PC-3 (cell line): ENCODE data around the gene RBMXL2. TPM values are rescaled to one million over a fixed set of nuclear protein-coding genes. Genes with fewer than 3 reads are reported as not detected.

Experiments used
- ATAC-seq: fragments of 200-7000 bp; cut with Tn5 transposase; 2 replicates; pipeline ENCODE4 v1.9.1; 2020; ENCODE audit warnings: mild to moderate bottlenecking, moderate library complexity
- BruUV-seq: library from RNA; stranded (reverse); fragments of 400-500 nt; replicated peaks from 2 replicates; lab custom pipeline; 2021; lab: Mats Ljungman, UMichigan
- CTCF ChIA-PET: fragments of 300-600 bp; sonication (Branson Sonifier 250); formaldehyde crosslinking; loops from one replicate; lab custom pipeline; 2022; ENCODE audit warnings: antibody characterized with exemption; lab: Charles Lee
- POLR2A ChIA-PET: fragments of 300-600 bp; sonication (Branson Sonifier 250); formaldehyde crosslinking; loops from one replicate; lab custom pipeline; 2022; ENCODE audit warnings: antibody characterized with exemption; ENCODE audit not compliant: unreplicated experiment; lab: Charles Lee
- DNase-seq: peaks from one replicate; pipeline ENCODE4 v3.0.0-alpha.2; 2015
- H2AFZ ChIP-seq: fragments of 300-600 bp; sonication (generic); 2 replicates; pipeline ENCODE4 v1.6.0; 2016; ENCODE audit warnings: antibody characterized with exemption, low read length
- H3F3A ChIP-seq: fragments of 300-600 bp; sonication (generic); one replicate; pipeline ENCODE4 v1.6.0; 2017; ENCODE audit warnings: antibody characterized with exemption, low read length, control low read depth, mild to moderate bottlenecking; ENCODE audit not compliant: unreplicated experiment
- H3K27ac ChIP-seq: fragments of 300-600 bp; sonication (generic); 2 replicates; pipeline ENCODE4 v1.5.1; 2016; ENCODE audit warnings: mild to moderate bottlenecking, low read length
- H3K27me3 ChIP-seq: fragments of 300-600 bp; sonication (generic); 2 replicates; pipeline ENCODE4 v1.6.1; 2016; ENCODE audit warnings: low read length, mixed read lengths
- H3K36me3 ChIP-seq: fragments of 300-600 bp; sonication (generic); 2 replicates; pipeline ENCODE4 v1.6.1; 2016; ENCODE audit warnings: low read depth, mixed run types, low read length, mixed read lengths
- H3K4me1 ChIP-seq: fragments of 300-600 bp; sonication (generic); 2 replicates; pipeline ENCODE4 v1.5.1; 2016; ENCODE audit warnings: low read length; ENCODE audit not compliant: insufficient read depth
- H3K4me2 ChIP-seq: fragments of 300-600 bp; sonication (generic); 2 replicates; pipeline ENCODE4 v1.6.0; 2016; ENCODE audit warnings: low read length
- H3K4me3 ChIP-seq: fragments of 300-600 bp; sonication (generic); 2 replicates; pipeline ENCODE4 v1.5.1; 2016; ENCODE audit warnings: mild to moderate bottlenecking, low read length, mixed read lengths
- H3K79me2 ChIP-seq: fragments of 300-600 bp; sonication (generic); 2 replicates; pipeline ENCODE4 v1.6.1; 2017; ENCODE audit warnings: low read length, mixed read lengths
- H3K9ac ChIP-seq: fragments of 300-600 bp; sonication (generic); 2 replicates; pipeline ENCODE4 v1.6.0; 2016; ENCODE audit warnings: mild to moderate bottlenecking, low read length
- H3K9me2 ChIP-seq: fragments of 300-600 bp; sonication (generic); replicated peaks from 2 replicates; pipeline ENCODE4 v1.6.1; 2016; ENCODE audit warnings: mixed run types, low read length, mixed read lengths
- H3K9me3 ChIP-seq: fragments of 300-600 bp; sonication (generic); 2 replicates; pipeline ENCODE4 v1.6.1; 2016; ENCODE audit warnings: low read length, mixed read lengths
- H4K20me1 ChIP-seq: fragments of 300-600 bp; sonication (generic); 2 replicates; pipeline ENCODE4 v1.6.1; 2016; ENCODE audit warnings: low read length, mixed read lengths
- CTCF ChIP-seq: fragments of 300-600 bp; sonication (generic); conservative IDR thresholded peaks from 2 replicates; pipeline ENCODE4 v1.5.1; 2017; ENCODE audit warnings: antibody characterized with exemption, low read depth, mild to moderate bottlenecking, low read length
- EZH2 ChIP-seq: fragments of 300-600 bp; sonication (generic); IDR thresholded peaks from one replicate; pipeline ENCODE4 v1.6.1; 2017; ENCODE audit warnings: antibody characterized with exemption, mild to moderate bottlenecking, low read length; ENCODE audit not compliant: unreplicated experiment
- EZH2phosphoT487 ChIP-seq: fragments of 300-600 bp; sonication (generic); IDR thresholded peaks from 2 replicates; pipeline ENCODE4 v1.6.1; 2018; ENCODE audit warnings: mild to moderate bottlenecking, antibody characterized with exemption, low read length, borderline replicate concordance
- intact Hi-C: fragments of 100-400 bp; cut with micrococcal nuclease; formaldehyde crosslinking; loops from 2 replicates; pipeline ENCODE4 v1.9.0; 2023
- total RNA-seq: library from RNA; depleted of rRNA; stranded (reverse); fragments of >200 nt; gene quantifications from 2 replicates; pipeline ENCODE4 v1.2.3, GENCODE V29; 2014

RBMXL2 gene
- total RNA-seq, 1 experiment from 2014 or later: 0.15 TPM

- no peaks in the 10 kb centered on the region for H4K20me1 ChIP-seq
- BruUV-seq: no TSS peak
- DNase-seq (no peak), ATAC-seq (no peak)
- no peaks in the 10 kb centered on the region for H3K79me2 ChIP-seq
- no peaks in the 10 kb centered on the region for H3K36me3 ChIP-seq
- intact Hi-C loops: no loop called here
- no peak overlapping the region for H3K27ac ChIP-seq
- H3K9me2 ChIP-seq: no peaks in the 10 kb centered on the region
- no peaks in the 10 kb centered on the region for H3K4me1 ChIP-seq
- no peak overlapping the region for H3K4me2 ChIP-seq
- TF ChIP-seq EZH2phosphoT487: no peak
- TF ChIP-seq CTCF: no peak
- no peak for TF ChIP-seq EZH2
- no peak overlapping the region for H2AFZ ChIP-seq
- no peaks in the 10 kb centered on the region for H3K9me3 ChIP-seq
- ChIA-PET POLR2A (no interaction called here), CTCF (no interaction called here)
- no peak overlapping the region for H3K4me3 ChIP-seq
- H3K9ac ChIP-seq: no peak overlapping the region
- no peaks in the 10 kb centered on the region for H3F3A ChIP-seq
- H3K27me3 ChIP-seq: peaks cover 24% of the 10 kb centered on the region; the same call in 1 of the 2 replicates
These were observed 9.2 kb upstream of the RBMXL2 start for GRCh38 chr11:7079545-7080135.

GRCh38 chr11:7080900-7081299 is 7.9 kb upstream of the RBMXL2 start:
- no peaks in the 10 kb centered on the region for H3K79me2 ChIP-seq
- H4K20me1 ChIP-seq: no peaks in the 10 kb centered on the region
- no peaks in the 10 kb centered on the region for H3K4me1 ChIP-seq
- ChIA-PET POLR2A (no interaction called here), CTCF (no interaction called here)
- intact Hi-C loops: no loop called here
- H3K9me3 ChIP-seq: no peaks in the 10 kb centered on the region
- H2AFZ ChIP-seq: no peak overlapping the region
- H3K9me2 ChIP-seq: no peaks in the 10 kb centered on the region
- no peaks in the 10 kb centered on the region for H3K36me3 ChIP-seq
- no peak overlapping the region for H3K4me2 ChIP-seq
- no peak overlapping the region for H3K9ac ChIP-seq
- no peak overlapping the region for H3K27ac ChIP-seq
- peaks cover 32% of the 10 kb centered on the region for H3K27me3 ChIP-seq
- H3F3A ChIP-seq: no peaks in the 10 kb centered on the region
- BruUV-seq: no TSS peak
- no peak overlapping the region for H3K4me3 ChIP-seq
- TF ChIP-seq EZH2phosphoT487: no peak
- no peak for TF ChIP-seq CTCF
- TF ChIP-seq EZH2: no peak
- no peak for DNase-seq
- no peak for ATAC-seq

- ATAC-seq (no peak), DNase-seq (no peak)
- ChIA-PET POLR2A (no interaction called here), CTCF (no interaction called here)
- H3K4me2 ChIP-seq: no peak overlapping the region
- no peaks in the 10 kb centered on the region for H3F3A ChIP-seq
- H3K27me3 ChIP-seq: peaks cover 31% of the 10 kb centered on the region; the same call in 1 of the 2 replicates
- H3K4me1 ChIP-seq: no peaks in the 10 kb centered on the region
- intact Hi-C loops: no loop called here
- TF ChIP-seq EZH2 (no peak), CTCF (no peak), EZH2phosphoT487 (no peak)
- H3K9me3 ChIP-seq: no peaks in the 10 kb centered on the region
- H2AFZ ChIP-seq: no peak overlapping the region
- H3K27ac ChIP-seq: no peak overlapping the region
- H3K79me2 ChIP-seq: no peaks in the 10 kb centered on the region
- no peaks in the 10 kb centered on the region for H3K36me3 ChIP-seq
- no peaks in the 10 kb centered on the region for H4K20me1 ChIP-seq
- no peak overlapping the region for H3K9ac ChIP-seq
- no peak overlapping the region for H3K4me3 ChIP-seq
- BruUV-seq: no TSS peak
- H3K9me2 ChIP-seq: no peaks in the 10 kb centered on the region
These were observed 7.4 kb upstream of the RBMXL2 start for GRCh38 chr11:7081441-7081840.
